Hepatic stellate cell (primary cell): Measurements from ENCODE around the gene OSGIN1.
"Not testable (repeated sequence)": the region's sequence is repeated elsewhere in the genome, so short reads cannot be mapped to it uniquely, and the experiment has no call there.

Experiments
- DNase-seq: peaks from one replicate; pipeline ENCODE4 v3.0.0; 2011; ENCODE audit warnings: low spot score

Gene OSGIN1

GRCh38 chr16:83940630-83941378 lies 12.2 kb upstream of the OSGIN1 start:
- DNase-seq: no peak

- DNase-seq: not testable (repeated sequence)
Measured at GRCh38 chr16:83941546-83941945, 11.5 kb upstream of the OSGIN1 start.

GRCh38 chr16:83942074-83942473 lies 11.0 kb upstream of the OSGIN1 start:
- no peak for DNase-seq

GRCh38 chr16:83942815-83943515 lies 10.1 kb upstream of the OSGIN1 start:
- no peak for DNase-seq

GRCh38 chr16:83943516-83944050 lies 9.5 kb upstream of the OSGIN1 start:
- no peak for DNase-seq

GRCh38 chr16:83945587-83945986 lies 7.5 kb upstream of the OSGIN1 start:
- no peak for DNase-seq

- DNase-seq: peak; percentile 43
Measured at GRCh38 chr16:83946154-83946780, 6.8 kb upstream of the OSGIN1 start.

- DNase-seq: no peak
Measured at GRCh38 chr16:83946781-83947566, 6.1 kb upstream of the OSGIN1 start.

- DNase-seq: no peak
Measured at GRCh38 chr16:83947642-83948234, 5.3 kb upstream of the OSGIN1 start.

GRCh38 chr16:83948914-83949723 lies 3.9 kb upstream of the OSGIN1 start:
- no peak for DNase-seq

- no peak for DNase-seq
Measured at GRCh38 chr16:83949724-83950001, 3.4 kb upstream of the OSGIN1 start.

GRCh38 chr16:83950862-83951399 lies 2.1 kb upstream of the OSGIN1 start:
- not testable (repeated sequence) for DNase-seq

GRCh38 chr16:83951544-83951943 lies 1.5 kb upstream of the OSGIN1 start:
- no peak for DNase-seq

GRCh38 chr16:83952587-83952939 lies 477 bp upstream of the OSGIN1 start:
- peak; percentile 56 for DNase-seq

- DNase-seq: no peak
Measured at GRCh38 chr16:83953796-83954576, 946 bp downstream of the OSGIN1 start.

GRCh38 chr16:83954577-83955016 lies 1.6 kb downstream of the OSGIN1 start:
- DNase-seq: peak; percentile 80

- DNase-seq: no peak
Measured at GRCh38 chr16:83955218-83956130, 2.4 kb downstream of the OSGIN1 start.

- peak; percentile 82 for DNase-seq
Measured at GRCh38 chr16:83956336-83957289, 3.6 kb downstream of the OSGIN1 start.
